ENCODE data around the gene ACOXL. TPM values are rescaled to one million over a fixed set of nuclear protein-coding genes. Genes with fewer than 3 reads are reported as not detected.

The ACOXL gene
- total RNA-seq, 4 donors from 2014 or later, result not detected

DNA sequence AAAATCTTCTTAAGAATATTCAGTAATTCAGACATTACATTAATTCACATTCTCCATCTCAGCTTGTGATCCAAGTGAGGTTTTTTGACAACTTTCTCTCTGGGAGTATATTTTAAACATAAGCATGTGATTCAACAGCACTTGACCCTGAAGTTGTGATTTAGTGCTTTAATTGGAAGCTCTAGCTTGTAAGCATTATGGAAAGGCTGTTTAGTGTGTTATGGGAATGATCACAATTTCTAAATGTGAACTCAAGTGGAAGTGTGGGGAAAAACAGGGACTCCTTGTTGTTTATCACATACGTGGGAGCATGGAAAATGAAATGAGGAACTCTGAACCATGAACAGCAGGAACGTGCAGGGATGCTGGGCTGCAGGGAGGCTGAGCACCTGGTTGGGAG lies 239.4 kb downstream of the ACOXL start:
- Histone ChIP-seq H3K4me1 (no peaks in the 10 kb centered on the region), H3K27ac (no peak overlapping the region), H3K9me3 (no peaks in the 10 kb centered on the region), H3K27me3 (no peaks in the 10 kb centered on the region), H3K36me3 (no peaks in the 10 kb centered on the region), H3K4me3 (no peak overlapping the region)
- TF ChIP-seq, protein P1, sequence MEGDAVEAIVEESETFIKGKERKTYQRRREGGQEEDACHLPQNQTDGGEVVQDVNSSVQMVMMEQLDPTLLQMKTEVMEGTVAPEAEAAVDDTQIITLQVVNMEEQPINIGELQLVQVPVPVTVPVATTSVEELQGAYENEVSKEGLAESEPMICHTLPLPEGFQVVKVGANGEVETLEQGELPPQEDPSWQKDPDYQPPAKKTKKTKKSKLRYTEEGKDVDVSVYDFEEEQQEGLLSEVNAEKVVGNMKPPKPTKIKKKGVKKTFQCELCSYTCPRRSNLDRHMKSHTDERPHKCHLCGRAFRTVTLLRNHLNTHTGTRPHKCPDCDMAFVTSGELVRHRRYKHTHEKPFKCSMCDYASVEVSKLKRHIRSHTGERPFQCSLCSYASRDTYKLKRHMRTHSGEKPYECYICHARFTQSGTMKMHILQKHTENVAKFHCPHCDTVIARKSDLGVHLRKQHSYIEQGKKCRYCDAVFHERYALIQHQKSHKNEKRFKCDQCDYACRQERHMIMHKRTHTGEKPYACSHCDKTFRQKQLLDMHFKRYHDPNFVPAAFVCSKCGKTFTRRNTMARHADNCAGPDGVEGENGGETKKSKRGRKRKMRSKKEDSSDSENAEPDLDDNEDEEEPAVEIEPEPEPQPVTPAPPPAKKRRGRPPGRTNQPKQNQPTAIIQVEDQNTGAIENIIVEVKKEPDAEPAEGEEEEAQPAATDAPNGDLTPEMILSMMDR (IDR thresholded peaks at IDR 0.05), result no peak
- TF ChIP-seq POLR2A (IDR thresholded peaks at IDR 0.05), result no peak
- intact Hi-C loops (cut with DNase I), result no loop called here
- WGBS, 2 donors, result 58 to 61% methylated on average over 2 of the region's 2 CpGs
- no peak for DNase-seq

DNA sequence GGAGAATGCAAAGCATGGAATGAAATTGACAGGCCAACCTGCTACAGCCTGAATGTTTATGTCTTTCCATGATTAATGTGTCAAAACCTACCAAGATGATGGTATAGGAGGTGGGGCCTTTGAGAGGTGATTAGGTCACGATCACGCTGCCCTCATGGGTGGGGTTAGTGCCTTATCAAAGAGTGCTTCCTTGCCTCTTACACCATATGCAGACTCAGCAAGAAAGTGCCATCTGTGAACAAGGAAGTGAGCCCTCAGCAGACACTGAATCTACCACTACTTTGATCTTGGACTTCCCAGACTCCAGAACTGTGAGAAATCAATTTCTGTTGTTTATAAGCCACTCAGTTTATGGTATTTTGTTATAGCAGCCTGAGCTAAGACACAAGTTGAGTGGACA lies 240.9 kb downstream of the ACOXL start:
- H3K27me3 ChIP-seq, result no peaks in the 10 kb centered on the region
- H3K36me3 ChIP-seq, result no peaks in the 10 kb centered on the region
- H3K27ac ChIP-seq, result no peak overlapping the region
- WGBS, 2 donors, result 50 to 87% methylated on average over 1 to 2 of the region's 2 CpGs
- DNase-seq, result no peak
- TF ChIP-seq, protein P1 (IDR thresholded peaks at IDR 0.05), result no peak
- no peak for TF ChIP-seq POLR2A (IDR thresholded peaks at IDR 0.05)
- H3K4me3 ChIP-seq, result no peak overlapping the region
- intact Hi-C loops (cut with DNase I), result no loop called here
- no peaks in the 10 kb centered on the region for H3K9me3 ChIP-seq
- no peaks in the 10 kb centered on the region for H3K4me1 ChIP-seq

DNA sequence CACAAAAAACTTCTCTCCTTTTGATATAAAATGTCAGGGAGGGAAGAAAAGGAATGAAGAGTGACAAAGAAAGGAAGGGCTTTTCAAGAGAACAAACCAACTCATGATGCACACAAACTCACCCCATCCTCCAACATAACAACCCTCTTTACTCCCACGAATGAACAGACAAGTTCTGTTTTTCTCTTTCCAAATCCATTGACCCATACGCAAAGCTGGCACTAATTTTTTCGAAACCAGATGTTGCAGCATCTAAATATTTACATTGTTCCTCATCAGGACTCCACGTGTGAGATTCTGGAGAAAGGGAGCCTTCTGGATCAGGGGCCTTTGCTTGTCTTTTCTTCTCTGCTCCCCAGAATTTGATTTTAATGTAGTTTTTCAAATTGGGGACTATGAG lies 245.0 kb downstream of the ACOXL start:
- 55 to 60% methylated on average over 4 of the region's 4 CpGs for WGBS, 2 donors
- Histone ChIP-seq H3K27me3 (no peaks in the 10 kb centered on the region), H3K27ac (no peak overlapping the region), H3K36me3 (no peaks in the 10 kb centered on the region), H3K4me1 (peaks cover 0 to 8% (median 0%) of the 10 kb centered on the region in 3 donors), H3K4me3 (no peak overlapping the region), H3K9me3 (no peaks in the 10 kb centered on the region)
- TF ChIP-seq, protein P1 (IDR thresholded peaks at IDR 0.05), result no peak
- TF ChIP-seq POLR2A (IDR thresholded peaks at IDR 0.05), result no peak
- no peak for DNase-seq
- intact Hi-C loops (cut with DNase I), result no loop called here

DNA sequence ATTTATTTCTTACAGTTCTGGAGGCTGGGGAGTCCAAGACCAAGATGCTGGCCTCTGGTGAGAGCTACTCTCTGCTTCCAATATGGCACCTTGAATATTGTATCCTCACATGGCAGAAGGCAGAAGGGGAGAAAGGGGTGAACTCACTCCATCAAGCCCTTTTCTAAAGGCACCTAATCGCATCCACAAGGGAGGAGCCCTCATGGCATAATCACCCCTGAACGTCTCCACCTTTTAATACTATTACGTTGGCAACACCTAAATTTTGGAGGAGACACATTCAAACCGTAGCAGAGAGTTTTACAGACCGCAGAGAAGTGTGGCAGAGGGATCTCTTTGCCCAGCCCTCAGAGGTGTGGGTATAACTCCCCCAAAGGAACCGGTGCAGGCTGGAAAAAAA lies 245.8 kb downstream of the ACOXL start:
- WGBS, 2 donors, result 80 to 87% methylated on average over 6 of the region's 6 CpGs
- peaks cover 0 to 8% (median 0%) of the 10 kb centered on the region in 3 donors for H3K4me1 ChIP-seq
- H3K27me3 ChIP-seq, result no peaks in the 10 kb centered on the region
- no peaks in the 10 kb centered on the region for H3K9me3 ChIP-seq
- TF ChIP-seq POLR2A (IDR thresholded peaks at IDR 0.05), result no peak
- TF ChIP-seq, protein P1 (IDR thresholded peaks at IDR 0.05), result no peak
- H3K36me3 ChIP-seq, result no peaks in the 10 kb centered on the region
- DNase-seq, result no peak
- no peak overlapping the region for H3K27ac ChIP-seq
- intact Hi-C loops (cut with DNase I), result no loop called here
- no peak overlapping the region for H3K4me3 ChIP-seq

DNA sequence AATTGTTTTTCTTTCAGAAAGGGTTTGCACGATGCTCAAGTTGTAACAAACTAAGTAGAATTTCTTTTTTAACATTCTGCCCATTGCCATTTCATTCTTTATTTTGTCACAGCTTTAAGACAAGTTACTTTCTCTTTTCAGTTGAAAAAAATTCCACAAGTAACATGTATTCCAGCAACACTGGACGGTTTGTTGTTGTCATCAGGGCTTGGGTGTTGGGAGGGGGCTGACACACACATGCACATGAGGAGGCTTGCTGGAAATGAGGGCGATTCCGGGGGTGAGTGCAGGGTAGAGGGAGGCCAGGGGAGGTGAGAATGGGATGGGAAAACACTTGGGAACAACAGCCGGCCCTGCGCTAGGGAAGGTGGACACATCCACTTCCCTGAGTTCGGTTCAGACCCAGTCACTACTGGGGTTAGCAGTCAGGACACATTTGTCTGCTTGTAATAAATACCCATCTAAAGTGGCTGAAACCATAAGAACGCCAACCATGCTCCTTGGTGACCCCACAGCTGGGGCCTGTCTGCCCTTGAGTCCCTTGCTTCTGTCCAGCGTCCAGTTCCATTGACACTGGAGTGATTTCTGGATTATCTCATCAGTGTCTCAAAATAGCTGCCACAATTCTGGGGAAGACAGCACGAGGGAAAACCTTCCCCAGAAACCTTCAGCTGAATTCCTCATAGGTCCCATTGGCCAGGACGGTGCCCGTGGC lies 246.5 kb downstream of the ACOXL start:
- Histone ChIP-seq H3K27me3 (no peaks in the 10 kb centered on the region), H3K9me3 (no peaks in the 10 kb centered on the region), H3K4me1 (peaks cover 0 to 8% (median 0%) of the 10 kb centered on the region in 3 donors), H3K36me3 (no peaks in the 10 kb centered on the region), H3K4me3 (no peak overlapping the region), H3K27ac (no peak overlapping the region)
- TF ChIP-seq POLR2A (IDR thresholded peaks at IDR 0.05), result no peak
- TF ChIP-seq, protein P1 (IDR thresholded peaks at IDR 0.05), result no peak
- intact Hi-C loops (cut with DNase I), result no loop called here
- no peak for DNase-seq
- 75 to 77% methylated on average over 10 to 12 of the region's 12 CpGs for WGBS, 2 donors

Data from esophagus squamous epithelium (tissue), 5 donors.